OCI-LY7 (cell line): ENCODE measurements around the gene ST6GAL2.

ENCODE experiments used
- CTCF ChIP-seq: fragments of 200-600 bp; sonication (generic); conservative IDR thresholded peaks from 2 replicates; pipeline ENCODE4 v1.5.1; 2014; ENCODE audit warnings: mild to moderate bottlenecking, antibody characterized with exemption, low read length, moderate library complexity, mixed read lengths
- EZH2phosphoT487 ChIP-seq: fragments of 200-600 bp; sonication (generic); IDR thresholded peaks from 2 replicates; pipeline ENCODE4 v1.6.1; 2018; ENCODE audit warnings: low read depth, borderline replicate concordance, mild to moderate bottlenecking, mixed run types, antibody characterized with exemption, low read length, moderate library complexity, mixed read lengths

- no peak for TF ChIP-seq CTCF
- TF ChIP-seq EZH2phosphoT487: no peak
These were observed 34.7 kb downstream of the ST6GAL2 start for GRCh38 chr2:106851087-106851874.
